Measurements from ENCODE around the gene KRTAP6-1.

Gene KRTAP6-1

DNA sequence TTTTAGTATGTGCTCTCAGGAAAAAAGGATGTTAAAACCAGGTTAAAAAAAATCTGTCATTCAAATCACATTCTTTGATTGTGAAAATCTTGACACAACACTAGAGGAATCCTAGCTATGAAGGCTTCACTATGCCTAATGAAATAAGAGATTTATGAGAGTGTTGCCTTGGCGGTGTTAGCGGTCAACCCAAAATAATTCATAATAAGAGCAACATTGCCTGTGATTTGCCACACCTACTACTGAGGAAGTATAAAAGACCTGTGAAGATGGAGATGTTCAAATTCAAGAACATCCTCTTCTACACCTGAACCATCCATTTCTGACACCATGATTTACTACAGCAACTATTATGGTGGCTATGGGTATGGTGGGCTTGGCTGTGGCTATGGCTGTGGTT, 2.4 kb upstream of the KRTAP6-1 start, which contains the start of gene KRTAP20-1 (continued):
- TF ChIP-seq SNAI2 (CRISPR knock-in tag; IDR thresholded peaks at IDR 0.05): no peak
- no peak for TF ChIP-seq PPARA (CRISPR knock-in tag; IDR thresholded peaks at IDR 0.05; ENCODE audit: borderline replicate concordance)

GRCh38 chr21:30615199-30615598, 1.5 kb upstream of the KRTAP6-1 start:
- TF ChIP-seq, protein P1, sequence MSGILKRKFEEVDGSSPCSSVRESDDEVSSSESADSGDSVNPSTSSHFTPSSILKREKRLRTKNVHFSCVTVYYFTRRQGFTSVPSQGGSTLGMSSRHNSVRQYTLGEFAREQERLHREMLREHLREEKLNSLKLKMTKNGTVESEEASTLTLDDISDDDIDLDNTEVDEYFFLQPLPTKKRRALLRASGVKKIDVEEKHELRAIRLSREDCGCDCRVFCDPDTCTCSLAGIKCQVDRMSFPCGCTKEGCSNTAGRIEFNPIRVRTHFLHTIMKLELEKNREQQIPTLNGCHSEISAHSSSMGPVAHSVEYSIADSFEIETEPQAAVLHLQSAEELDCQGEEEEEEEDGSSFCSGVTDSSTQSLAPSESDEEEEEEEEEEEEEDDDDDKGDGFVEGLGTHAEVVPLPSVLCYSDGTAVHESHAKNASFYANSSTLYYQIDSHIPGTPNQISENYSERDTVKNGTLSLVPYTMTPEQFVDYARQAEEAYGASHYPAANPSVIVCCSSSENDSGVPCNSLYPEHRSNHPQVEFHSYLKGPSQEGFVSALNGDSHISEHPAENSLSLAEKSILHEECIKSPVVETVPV (CRISPR knock-in tag; IDR thresholded peaks at IDR 0.05): no peak
- TF ChIP-seq GLIS3 (CRISPR knock-in tag; IDR thresholded peaks at IDR 0.05): no peak
- no peak for ATAC-seq

DNA sequence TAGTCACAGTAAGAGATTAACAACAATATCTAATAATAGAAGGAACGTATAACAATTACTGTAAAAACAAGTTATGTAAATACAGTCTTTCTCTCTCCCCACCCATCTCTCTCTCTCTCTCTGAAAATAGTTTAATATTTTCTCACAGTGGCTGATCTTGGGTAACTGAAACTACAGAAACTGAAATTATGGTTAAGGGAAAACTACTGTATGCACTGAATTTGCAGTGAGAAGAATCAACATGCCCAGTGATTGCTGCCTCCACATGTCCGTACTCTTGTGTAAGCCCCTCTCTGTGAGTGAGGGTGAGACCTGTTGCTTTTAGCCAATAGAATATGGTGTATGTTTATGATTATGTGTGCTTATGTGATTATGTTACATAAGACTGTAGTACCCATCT, 1.6 kb downstream of the KRTAP6-1 start:
- TF ChIP-seq BACH2 (CRISPR knock-in tag; IDR thresholded peaks at IDR 0.05; ENCODE audit: borderline replicate concordance) (no peak), SNAI2 (CRISPR knock-in tag; IDR thresholded peaks at IDR 0.05) (no peak), ZC3H10 (CRISPR knock-in tag; IDR thresholded peaks at IDR 0.05) (no peak), ESRRG (CRISPR knock-in tag; IDR thresholded peaks at IDR 0.05) (no peak), ARNTL (CRISPR knock-in tag; IDR thresholded peaks at IDR 0.05; ENCODE audit: borderline replicate concordance, low read depth) (no peak), OSR1 (CRISPR knock-in tag; IDR thresholded peaks at IDR 0.05) (no peak)
- TF ChIP-seq, protein P2, sequence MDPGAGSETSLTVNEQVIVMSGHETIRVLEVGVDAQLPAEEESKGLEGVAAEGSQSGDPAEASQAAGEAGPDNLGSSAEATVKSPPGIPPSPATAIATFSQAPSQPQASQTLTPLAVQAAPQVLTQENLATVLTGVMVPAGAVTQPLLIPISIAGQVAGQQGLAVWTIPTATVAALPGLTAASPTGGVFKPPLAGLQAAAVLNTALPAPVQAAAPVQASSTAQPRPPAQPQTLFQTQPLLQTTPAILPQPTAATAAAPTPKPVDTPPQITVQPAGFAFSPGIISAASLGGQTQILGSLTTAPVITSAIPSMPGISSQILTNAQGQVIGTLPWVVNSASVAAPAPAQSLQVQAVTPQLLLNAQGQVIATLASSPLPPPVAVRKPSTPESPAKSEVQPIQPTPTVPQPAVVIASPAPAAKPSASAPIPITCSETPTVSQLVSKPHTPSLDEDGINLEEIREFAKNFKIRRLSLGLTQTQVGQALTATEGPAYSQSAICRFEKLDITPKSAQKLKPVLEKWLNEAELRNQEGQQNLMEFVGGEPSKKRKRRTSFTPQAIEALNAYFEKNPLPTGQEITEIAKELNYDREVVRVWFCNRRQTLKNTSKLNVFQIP (CRISPR knock-in tag; IDR thresholded peaks at IDR 0.05; ENCODE audit: borderline replicate concordance, low read depth): no peak
- ATAC-seq: no peak

GRCh38 chr21:30605968-30606367, 7.8 kb downstream of the KRTAP6-1 start:
- TF ChIP-seq, protein P2 (CRISPR knock-in tag; IDR thresholded peaks at IDR 0.05; ENCODE audit: borderline replicate concordance, low read depth): no peak
- no peak for TF ChIP-seq GLIS3 (CRISPR knock-in tag; IDR thresholded peaks at IDR 0.05)
- 0 out of 3 replicates have a peak, but pooled peaks have one; percentile 38 for ATAC-seq

- TF ChIP-seq ISL1 (CRISPR knock-in tag; IDR thresholded peaks at IDR 0.05): no peak
- no peak for TF ChIP-seq ZNF565 (CRISPR knock-in tag; conservative IDR thresholded peaks at IDR 0.05; ENCODE audit: low read depth)
- TF ChIP-seq ZFP30 (CRISPR knock-in tag; IDR thresholded peaks at IDR 0.05): no peak
- TF ChIP-seq PPARA (CRISPR knock-in tag; IDR thresholded peaks at IDR 0.05; ENCODE audit: borderline replicate concordance): no peak
- no peak for TF ChIP-seq ZFP3 (CRISPR knock-in tag; IDR thresholded peaks at IDR 0.05)
- ATAC-seq: no peak
Measured at GRCh38 chr21:30600787-30601186, 12.9 kb downstream of the KRTAP6-1 start, which contains the start of gene KRTAP22-1. TSS of gene KRTAP22-1 (plus strand) at chr21:30601087.

DNA sequence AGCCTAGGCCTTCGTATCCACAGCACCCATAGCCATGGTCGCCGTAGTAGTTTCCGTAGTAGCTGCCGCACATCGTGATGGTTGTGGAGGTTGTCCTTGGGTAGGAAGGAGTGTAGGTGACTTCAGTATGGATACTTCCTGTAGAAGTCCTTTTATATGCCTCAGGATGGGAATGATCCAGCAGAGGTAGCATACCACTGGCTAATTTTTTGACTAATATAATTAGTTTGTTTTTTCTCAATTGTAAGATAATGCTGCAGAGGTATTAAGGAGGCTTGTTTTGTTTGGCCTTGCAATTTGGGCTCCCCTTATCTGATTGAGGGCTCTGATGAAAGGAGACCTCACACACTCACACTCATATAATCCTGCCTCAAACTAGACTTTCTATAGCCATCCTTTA, 14.9 kb downstream of the KRTAP6-1 start, which contains the start of gene KRTAP6-2:
TSS of gene KRTAP6-2 (minus strand) at position 101 of the 400 bp plus-strand sequence. CDS start at position 73, 28 bp downstream.
- TF ChIP-seq, protein P1 (CRISPR knock-in tag; IDR thresholded peaks at IDR 0.05): no peak
- TF ChIP-seq ZNF70 (CRISPR knock-in tag; IDR thresholded peaks at IDR 0.05): no peak
- TF ChIP-seq, protein P3, sequence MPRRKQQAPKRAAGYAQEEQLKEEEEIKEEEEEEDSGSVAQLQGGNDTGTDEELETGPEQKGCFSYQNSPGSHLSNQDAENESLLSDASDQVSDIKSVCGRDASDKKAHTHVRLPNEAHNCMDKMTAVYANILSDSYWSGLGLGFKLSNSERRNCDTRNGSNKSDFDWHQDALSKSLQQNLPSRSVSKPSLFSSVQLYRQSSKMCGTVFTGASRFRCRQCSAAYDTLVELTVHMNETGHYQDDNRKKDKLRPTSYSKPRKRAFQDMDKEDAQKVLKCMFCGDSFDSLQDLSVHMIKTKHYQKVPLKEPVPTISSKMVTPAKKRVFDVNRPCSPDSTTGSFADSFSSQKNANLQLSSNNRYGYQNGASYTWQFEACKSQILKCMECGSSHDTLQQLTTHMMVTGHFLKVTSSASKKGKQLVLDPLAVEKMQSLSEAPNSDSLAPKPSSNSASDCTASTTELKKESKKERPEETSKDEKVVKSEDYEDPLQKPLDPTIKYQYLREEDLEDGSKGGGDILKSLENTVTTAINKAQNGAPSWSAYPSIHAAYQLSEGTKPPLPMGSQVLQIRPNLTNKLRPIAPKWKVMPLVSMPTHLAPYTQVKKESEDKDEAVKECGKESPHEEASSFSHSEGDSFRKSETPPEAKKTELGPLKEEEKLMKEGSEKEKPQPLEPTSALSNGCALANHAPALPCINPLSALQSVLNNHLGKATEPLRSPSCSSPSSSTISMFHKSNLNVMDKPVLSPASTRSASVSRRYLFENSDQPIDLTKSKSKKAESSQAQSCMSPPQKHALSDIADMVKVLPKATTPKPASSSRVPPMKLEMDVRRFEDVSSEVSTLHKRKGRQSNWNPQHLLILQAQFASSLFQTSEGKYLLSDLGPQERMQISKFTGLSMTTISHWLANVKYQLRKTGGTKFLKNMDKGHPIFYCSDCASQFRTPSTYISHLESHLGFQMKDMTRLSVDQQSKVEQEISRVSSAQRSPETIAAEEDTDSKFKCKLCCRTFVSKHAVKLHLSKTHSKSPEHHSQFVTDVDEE (CRISPR knock-in tag; IDR thresholded peaks at IDR 0.05): no peak
- TF ChIP-seq PPARA (CRISPR knock-in tag; IDR thresholded peaks at IDR 0.05; ENCODE audit: borderline replicate concordance): no peak
- TF ChIP-seq TOX (CRISPR knock-in tag; IDR thresholded peaks at IDR 0.05; ENCODE audit: borderline replicate concordance): no peak
- TF ChIP-seq, protein P2 (CRISPR knock-in tag; IDR thresholded peaks at IDR 0.05; ENCODE audit: borderline replicate concordance, low read depth): no peak
- no peak for TF ChIP-seq ZFP3 (CRISPR knock-in tag; IDR thresholded peaks at IDR 0.05)
- TF ChIP-seq SNAI2 (CRISPR knock-in tag; IDR thresholded peaks at IDR 0.05): no peak
- no peak for TF ChIP-seq GLIS3 (CRISPR knock-in tag; IDR thresholded peaks at IDR 0.05)
- TF ChIP-seq BACH2 (CRISPR knock-in tag; IDR thresholded peaks at IDR 0.05; ENCODE audit: borderline replicate concordance): no peak
- TF ChIP-seq ESRRG (CRISPR knock-in tag; IDR thresholded peaks at IDR 0.05): no peak
- TF ChIP-seq CREB5 (CRISPR knock-in tag; IDR thresholded peaks at IDR 0.05; ENCODE audit: low read depth): no peak
- no peak for ATAC-seq
